SK-N-SH (cell line): ENCODE data around the gene ACTL6A.

Experiments used
- EP300 ChIP-seq, 2 experiments: IDR thresholded peaks; 2 replicates each; pipeline versions ENCODE4 v1.4.0 to v1.6.1; 2012; ENCODE audit warnings: borderline replicate concordance in 1 of 2, low read depth in 1 of 2, low read length in 1 of 2
- EZH2phosphoT487 ChIP-seq: fragments of 200-600 bp; sonication (generic); IDR thresholded peaks from 2 replicates; pipeline ENCODE4 v1.6.1; 2017; ENCODE audit warnings: low read depth, mixed run types, mild to moderate bottlenecking, antibody characterized with exemption, moderate library complexity, borderline replicate concordance
- FOXJ3 ChIP-seq: sonication (generic); formaldehyde crosslinking; IDR thresholded peaks from 2 replicates; pipeline ENCODE4 v1.5.1; 2020; ENCODE audit warnings: mild to moderate bottlenecking, missing genetic modification reagents
- MEF2A ChIP-seq: IDR thresholded peaks from 2 replicates; pipeline ENCODE4 v1.4.0; 2012; ENCODE audit warnings: low read depth, borderline replicate concordance
- MXI1 ChIP-seq: IDR thresholded peaks from 2 replicates; pipeline ENCODE4 v1.6.1; 2012; ENCODE audit warnings: mild to moderate bottlenecking, low read depth, low read length, improper control_type of control experiment
- POLR2AphosphoS5 ChIP-seq: IDR thresholded peaks from 2 replicates; pipeline ENCODE4 v1.6.1; 2012; ENCODE audit warnings: low read depth, low read length
- TF ChIP-seq, protein P1 (sequence below): fragments of 200-600 bp; sonication (generic); IDR thresholded peaks from 2 replicates; pipeline ENCODE4 v1.6.1; 2017; ENCODE audit warnings: antibody characterized with exemption, mild to moderate bottlenecking, moderate library complexity
- TF ChIP-seq, protein P2 (sequence below): fragments of 150-350 bp; IDR thresholded peaks from 2 replicates; pipeline ENCODE4 v1.6.1; 2017; ENCODE audit warnings: antibody characterized with exemption, low read length, low read depth, borderline replicate concordance

DNA sequence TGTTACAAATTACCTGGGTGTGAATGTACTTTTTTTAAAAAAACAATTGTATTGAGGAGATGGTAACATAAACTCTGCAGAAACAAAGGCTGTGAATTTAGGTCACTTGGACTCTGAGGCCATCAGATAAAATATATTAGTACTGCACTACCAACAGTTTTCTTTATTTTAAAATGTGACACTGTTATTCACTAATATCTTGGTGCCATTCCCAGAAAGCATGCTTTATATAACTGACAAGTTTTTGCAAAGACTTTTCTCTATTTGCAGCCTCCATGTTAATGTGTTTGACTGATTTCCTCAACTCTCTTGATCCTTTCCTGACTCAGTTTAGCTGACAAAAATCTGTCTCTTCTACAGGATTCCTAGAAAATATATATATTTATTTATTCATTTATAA is 26.5 kb upstream of the ACTL6A start:
- TF ChIP-seq, protein P1, sequence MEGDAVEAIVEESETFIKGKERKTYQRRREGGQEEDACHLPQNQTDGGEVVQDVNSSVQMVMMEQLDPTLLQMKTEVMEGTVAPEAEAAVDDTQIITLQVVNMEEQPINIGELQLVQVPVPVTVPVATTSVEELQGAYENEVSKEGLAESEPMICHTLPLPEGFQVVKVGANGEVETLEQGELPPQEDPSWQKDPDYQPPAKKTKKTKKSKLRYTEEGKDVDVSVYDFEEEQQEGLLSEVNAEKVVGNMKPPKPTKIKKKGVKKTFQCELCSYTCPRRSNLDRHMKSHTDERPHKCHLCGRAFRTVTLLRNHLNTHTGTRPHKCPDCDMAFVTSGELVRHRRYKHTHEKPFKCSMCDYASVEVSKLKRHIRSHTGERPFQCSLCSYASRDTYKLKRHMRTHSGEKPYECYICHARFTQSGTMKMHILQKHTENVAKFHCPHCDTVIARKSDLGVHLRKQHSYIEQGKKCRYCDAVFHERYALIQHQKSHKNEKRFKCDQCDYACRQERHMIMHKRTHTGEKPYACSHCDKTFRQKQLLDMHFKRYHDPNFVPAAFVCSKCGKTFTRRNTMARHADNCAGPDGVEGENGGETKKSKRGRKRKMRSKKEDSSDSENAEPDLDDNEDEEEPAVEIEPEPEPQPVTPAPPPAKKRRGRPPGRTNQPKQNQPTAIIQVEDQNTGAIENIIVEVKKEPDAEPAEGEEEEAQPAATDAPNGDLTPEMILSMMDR = no peak
- TF ChIP-seq, protein P2, sequence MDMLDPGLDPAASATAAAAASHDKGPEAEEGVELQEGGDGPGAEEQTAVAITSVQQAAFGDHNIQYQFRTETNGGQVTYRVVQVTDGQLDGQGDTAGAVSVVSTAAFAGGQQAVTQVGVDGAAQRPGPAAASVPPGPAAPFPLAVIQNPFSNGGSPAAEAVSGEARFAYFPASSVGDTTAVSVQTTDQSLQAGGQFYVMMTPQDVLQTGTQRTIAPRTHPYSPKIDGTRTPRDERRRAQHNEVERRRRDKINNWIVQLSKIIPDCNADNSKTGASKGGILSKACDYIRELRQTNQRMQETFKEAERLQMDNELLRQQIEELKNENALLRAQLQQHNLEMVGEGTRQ = no peak
- TF ChIP-seq POLR2AphosphoS5 (no peak), MXI1 (no peak), EZH2phosphoT487 (no peak), EP300 (IDR thresholded peaks at IDR 0.05; ENCODE audit: borderline replicate concordance in 1 of 2, low read depth in 1 of 2, low read length in 1 of 2) (no peak), MEF2A (no peak), FOXJ3 (CRISPR knock-in tag) (no peak)
